Effector CD8-positive, alpha-beta T cell (primary cell): ENCODE results near the gene RGS7BP.

Experiments
- DNase-seq: peaks from one replicate; lab custom pipeline; 2025; lab: John Stamatoyannopoulos, UW
- total RNA-seq, 4 experiments: gene quantifications; one replicate each; lab custom pipeline; 2026; lab: John Stamatoyannopoulos, UW

Gene RGS7BP
- total RNA-seq: 0 reads per million in 4 experiments

GRCh38 chr5:64505769-64506566, at the start of gene RGS7BP:
RGS7BP (plus strand) TSS chr5:64506015; CDS start chr5:64506625, 610 bp downstream.
- no peak for DNase-seq

GRCh38 chr5:64457846-64458245, 48.0 kb upstream of the RGS7BP start:
- DNase-seq: no peak

- no peak for DNase-seq
Observed at GRCh38 chr5:64458948-64459347, 46.9 kb upstream of the RGS7BP start.

GRCh38 chr5:64462391-64462790, 43.4 kb upstream of the RGS7BP start:
- no peak for DNase-seq

- no peak for DNase-seq
Observed at GRCh38 chr5:64486163-64486562, 19.7 kb upstream of the RGS7BP start.

GRCh38 chr5:64487283-64487682, 18.5 kb upstream of the RGS7BP start:
- no peak for DNase-seq

GRCh38 chr5:64489857-64490256, 16.0 kb upstream of the RGS7BP start:
- no peak for DNase-seq

GRCh38 chr5:64497386-64497785, 8.4 kb upstream of the RGS7BP start:
- no peak for DNase-seq

GRCh38 chr5:64502196-64502595, 3.6 kb upstream of the RGS7BP start:
- DNase-seq: no peak

GRCh38 chr5:64506567-64507263, 900 bp downstream of the RGS7BP start:
- no peak for DNase-seq

- DNase-seq: no peak
Observed at GRCh38 chr5:64507264-64507605, 1.4 kb downstream of the RGS7BP start.

GRCh38 chr5:64509828-64510227, 4.0 kb downstream of the RGS7BP start:
- no peak for DNase-seq

GRCh38 chr5:64513492-64513891, 7.7 kb downstream of the RGS7BP start:
- no peak for DNase-seq

- no peak for DNase-seq
Observed at GRCh38 chr5:64514612-64515011, 8.8 kb downstream of the RGS7BP start.

- DNase-seq: no peak
Observed at GRCh38 chr5:64516216-64516615, 10.4 kb downstream of the RGS7BP start.

- DNase-seq: no peak
Observed at GRCh38 chr5:64518793-64519192, 13.0 kb downstream of the RGS7BP start.

GRCh38 chr5:64519263-64519662, 13.4 kb downstream of the RGS7BP start:
- DNase-seq: no peak

- no peak for DNase-seq
Observed at GRCh38 chr5:64526734-64527439, 21.1 kb downstream of the RGS7BP start.

GRCh38 chr5:64530076-64530475, 24.3 kb downstream of the RGS7BP start:
- no peak for DNase-seq

GRCh38 chr5:64532212-64532611, 26.4 kb downstream of the RGS7BP start:
- no peak for DNase-seq

- DNase-seq: no peak
Observed at GRCh38 chr5:64532657-64533056, 26.8 kb downstream of the RGS7BP start.

GRCh38 chr5:64534033-64534432, 28.2 kb downstream of the RGS7BP start:
- no peak for DNase-seq

GRCh38 chr5:64557911-64558310, 52.1 kb downstream of the RGS7BP start:
- no peak for DNase-seq
